ENCODE data around the gene DIP2C. TPM values are rescaled to one million over a fixed set of nuclear protein-coding genes. Genes with fewer than 3 reads are reported as not detected.

The DIP2C gene
- polyA plus RNA-seq, 1 of the 3 experiments (the other 2 are of a cell fraction): 8.7 TPM

DNA sequence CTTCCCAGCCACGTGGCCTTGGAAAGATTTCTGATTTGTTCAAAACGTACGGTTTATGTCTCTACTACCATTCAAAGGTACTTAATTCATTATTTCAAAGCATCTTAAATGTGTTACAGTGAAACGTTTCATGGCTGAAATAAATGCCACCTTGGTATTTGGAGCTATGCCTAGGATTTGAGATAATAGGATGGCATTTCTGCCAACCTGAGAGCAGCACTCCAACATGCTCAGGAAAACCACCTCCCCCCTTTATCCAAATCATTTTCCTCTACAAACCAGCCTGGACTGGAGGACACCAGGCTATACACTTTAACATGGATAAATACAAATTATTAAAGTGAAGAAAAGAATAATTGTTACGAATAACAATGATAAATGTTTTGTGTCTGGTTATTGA lies 293.4 kb downstream of the DIP2C start:
- 86% methylated on average over 5 of the region's 5 CpGs for WGBS (ENCODE audit: low lambda C conversion rate)
- POLR2A ChIA-PET: no interaction called here
- no peaks in the 10 kb centered on the region for H4K20me1 ChIP-seq (ENCODE audit: insufficient read depth)

More for the DNA sequence above, 293.4 kb downstream of the DIP2C start:
- no peak overlapping the region for H3K4me2 ChIP-seq
- TF ChIP-seq POLR2AphosphoS5 (IDR thresholded peaks at IDR 0.05; ENCODE audit: low read depth, low read length) (no peak), RCOR1 (IDR thresholded peaks at IDR 0.05; ENCODE audit: low read length) (no peak), MAX (IDR thresholded peaks at IDR 0.05; ENCODE audit: low read depth) (no peak), JUND (IDR thresholded peaks at IDR 0.05) (no peak), RAD21 (IDR thresholded peaks at IDR 0.05; ENCODE audit: low read length) (no peak), SMC3 (IDR thresholded peaks at IDR 0.05; ENCODE audit: low read depth, low read length) (no peak), REST (IDR thresholded peaks at IDR 0.05; ENCODE audit: low read depth, low read length) (no peak), TCF12 (IDR thresholded peaks at IDR 0.05) (no peak), CHD2 (IDR thresholded peaks at IDR 0.05; ENCODE audit: low read length, partially characterized antibody) (no peak), MEF2A (IDR thresholded peaks at IDR 0.05; ENCODE audit: borderline replicate concordance, low read depth) (no peak), FOXM1 (IDR thresholded peaks at IDR 0.05; ENCODE audit: low read depth) (no peak), GATA2 (CRISPR knock-in tag; IDR thresholded peaks at IDR 0.05) (no peak), PBX3 (IDR thresholded peaks at IDR 0.05) (no peak), RFX5 (IDR thresholded peaks at IDR 0.05; ENCODE audit: low read length) (no peak), TAF1 (IDR thresholded peaks at IDR 0.05; ENCODE audit: borderline replicate concordance, low read depth, low read length) (no peak)
- TF ChIP-seq, protein P1, sequence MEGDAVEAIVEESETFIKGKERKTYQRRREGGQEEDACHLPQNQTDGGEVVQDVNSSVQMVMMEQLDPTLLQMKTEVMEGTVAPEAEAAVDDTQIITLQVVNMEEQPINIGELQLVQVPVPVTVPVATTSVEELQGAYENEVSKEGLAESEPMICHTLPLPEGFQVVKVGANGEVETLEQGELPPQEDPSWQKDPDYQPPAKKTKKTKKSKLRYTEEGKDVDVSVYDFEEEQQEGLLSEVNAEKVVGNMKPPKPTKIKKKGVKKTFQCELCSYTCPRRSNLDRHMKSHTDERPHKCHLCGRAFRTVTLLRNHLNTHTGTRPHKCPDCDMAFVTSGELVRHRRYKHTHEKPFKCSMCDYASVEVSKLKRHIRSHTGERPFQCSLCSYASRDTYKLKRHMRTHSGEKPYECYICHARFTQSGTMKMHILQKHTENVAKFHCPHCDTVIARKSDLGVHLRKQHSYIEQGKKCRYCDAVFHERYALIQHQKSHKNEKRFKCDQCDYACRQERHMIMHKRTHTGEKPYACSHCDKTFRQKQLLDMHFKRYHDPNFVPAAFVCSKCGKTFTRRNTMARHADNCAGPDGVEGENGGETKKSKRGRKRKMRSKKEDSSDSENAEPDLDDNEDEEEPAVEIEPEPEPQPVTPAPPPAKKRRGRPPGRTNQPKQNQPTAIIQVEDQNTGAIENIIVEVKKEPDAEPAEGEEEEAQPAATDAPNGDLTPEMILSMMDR (IDR thresholded peaks at IDR 0.05): no peak
- TF ChIP-seq, protein P2, sequence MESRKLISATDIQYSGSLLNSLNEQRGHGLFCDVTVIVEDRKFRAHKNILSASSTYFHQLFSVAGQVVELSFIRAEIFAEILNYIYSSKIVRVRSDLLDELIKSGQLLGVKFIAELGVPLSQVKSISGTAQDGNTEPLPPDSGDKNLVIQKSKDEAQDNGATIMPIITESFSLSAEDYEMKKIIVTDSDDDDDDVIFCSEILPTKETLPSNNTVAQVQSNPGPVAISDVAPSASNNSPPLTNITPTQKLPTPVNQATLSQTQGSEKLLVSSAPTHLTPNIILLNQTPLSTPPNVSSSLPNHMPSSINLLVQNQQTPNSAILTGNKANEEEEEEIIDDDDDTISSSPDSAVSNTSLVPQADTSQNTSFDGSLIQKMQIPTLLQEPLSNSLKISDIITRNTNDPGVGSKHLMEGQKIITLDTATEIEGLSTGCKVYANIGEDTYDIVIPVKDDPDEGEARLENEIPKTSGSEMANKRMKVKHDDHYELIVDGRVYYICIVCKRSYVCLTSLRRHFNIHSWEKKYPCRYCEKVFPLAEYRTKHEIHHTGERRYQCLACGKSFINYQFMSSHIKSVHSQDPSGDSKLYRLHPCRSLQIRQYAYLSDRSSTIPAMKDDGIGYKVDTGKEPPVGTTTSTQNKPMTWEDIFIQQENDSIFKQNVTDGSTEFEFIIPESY (IDR thresholded peaks at IDR 0.05; ENCODE audit: borderline replicate concordance, low read depth): no peak
- no peaks in the 10 kb centered on the region for H3K79me2 ChIP-seq (ENCODE audit: insufficient read depth)
- no peak overlapping the region for H3K4me3 ChIP-seq (ENCODE audit: low read depth in 2 of 2, low read length in 1 of 2)
- H2AFZ ChIP-seq (ENCODE audit: low read depth): no peak overlapping the region
- H3F3A ChIP-seq (replicated peaks; ENCODE audit: insufficient read depth): no peaks in the 10 kb centered on the region
- H3K36me3 ChIP-seq (replicated peaks in 1 of 2; ENCODE audit: control insufficient read depth in 1 of 2, insufficient read depth in 2 of 2, low read length in 1 of 2): peaks cover 0 to 2% of the 10 kb centered on the region in 2 experiments
- H3K9me3 ChIP-seq: no peaks in the 10 kb centered on the region
- no peak overlapping the region for H3K27ac ChIP-seq (ENCODE audit: low read depth in 2 of 2, low read length in 1 of 2)
- no peak overlapping the region for H3K9ac ChIP-seq
- no peaks in the 10 kb centered on the region for H3K27me3 ChIP-seq (ENCODE audit: insufficient read depth)
- peaks cover 0 to 14% of the 10 kb centered on the region in 2 experiments; a peak in 1 of 4 replicates for H3K4me1 ChIP-seq (ENCODE audit: control insufficient read depth in 1 of 2, insufficient read depth in 2 of 2, low read depth in 1 of 2, low read length in 1 of 2)
- H3K9me2 ChIP-seq: no peaks in the 10 kb centered on the region
- CTCF ChIA-PET: no interaction called here
- DNase-seq: no peak
